ENCODE results near the gene PGM5.

Gene PGM5

GRCh38 chr9:68462105-68462775 is 105.8 kb downstream of the PGM5 start:
- H3K9me2 ChIP-seq (replicated peaks; ENCODE audit: insufficient read depth, low read length) = no peaks in the 10 kb centered on the region
- no peak overlapping the region for H3K4me2 ChIP-seq (ENCODE audit: low read depth, low read length)
- H3K9ac ChIP-seq (ENCODE audit: low read length) = no peak overlapping the region
- H3K27ac ChIP-seq (ENCODE audit: low read length) = no peak overlapping the region
- no peak overlapping the region for H3K4me3 ChIP-seq (ENCODE audit: low read length)
- no peaks in the 10 kb centered on the region for H3K36me3 ChIP-seq (replicated peaks; ENCODE audit: insufficient read depth, low read length)
- no peaks in the 10 kb centered on the region for H3K27me3 ChIP-seq (replicated peaks; ENCODE audit: insufficient read depth, low read length)
- no peak overlapping the region for H2AFZ ChIP-seq (ENCODE audit: low read length)
- no peaks in the 10 kb centered on the region for H4K20me1 ChIP-seq (ENCODE audit: insufficient read depth, low read length)
- no peaks in the 10 kb centered on the region for H3K4me1 ChIP-seq (ENCODE audit: low read length)
- TF ChIP-seq, protein P1, sequence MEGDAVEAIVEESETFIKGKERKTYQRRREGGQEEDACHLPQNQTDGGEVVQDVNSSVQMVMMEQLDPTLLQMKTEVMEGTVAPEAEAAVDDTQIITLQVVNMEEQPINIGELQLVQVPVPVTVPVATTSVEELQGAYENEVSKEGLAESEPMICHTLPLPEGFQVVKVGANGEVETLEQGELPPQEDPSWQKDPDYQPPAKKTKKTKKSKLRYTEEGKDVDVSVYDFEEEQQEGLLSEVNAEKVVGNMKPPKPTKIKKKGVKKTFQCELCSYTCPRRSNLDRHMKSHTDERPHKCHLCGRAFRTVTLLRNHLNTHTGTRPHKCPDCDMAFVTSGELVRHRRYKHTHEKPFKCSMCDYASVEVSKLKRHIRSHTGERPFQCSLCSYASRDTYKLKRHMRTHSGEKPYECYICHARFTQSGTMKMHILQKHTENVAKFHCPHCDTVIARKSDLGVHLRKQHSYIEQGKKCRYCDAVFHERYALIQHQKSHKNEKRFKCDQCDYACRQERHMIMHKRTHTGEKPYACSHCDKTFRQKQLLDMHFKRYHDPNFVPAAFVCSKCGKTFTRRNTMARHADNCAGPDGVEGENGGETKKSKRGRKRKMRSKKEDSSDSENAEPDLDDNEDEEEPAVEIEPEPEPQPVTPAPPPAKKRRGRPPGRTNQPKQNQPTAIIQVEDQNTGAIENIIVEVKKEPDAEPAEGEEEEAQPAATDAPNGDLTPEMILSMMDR (IDR thresholded peaks at IDR 0.05; ENCODE audit: low read length) = no peak
- TF ChIP-seq EZH2phosphoT487 (IDR thresholded peaks at IDR 0.05; ENCODE audit: low read length) (no peak), EZH2 (optimal IDR thresholded peaks at IDR 0.05; ENCODE audit: low read depth, low read length) (no peak)
- DNase-seq = no peak
- no peaks in the 10 kb centered on the region for H3F3A ChIP-seq (ENCODE audit: insufficient read depth, low read length)
- H3K79me2 ChIP-seq (ENCODE audit: low read length) = no peaks in the 10 kb centered on the region
- H3K9me3 ChIP-seq (replicated peaks; ENCODE audit: insufficient read depth, low read length) = no peaks in the 10 kb centered on the region

DNA sequence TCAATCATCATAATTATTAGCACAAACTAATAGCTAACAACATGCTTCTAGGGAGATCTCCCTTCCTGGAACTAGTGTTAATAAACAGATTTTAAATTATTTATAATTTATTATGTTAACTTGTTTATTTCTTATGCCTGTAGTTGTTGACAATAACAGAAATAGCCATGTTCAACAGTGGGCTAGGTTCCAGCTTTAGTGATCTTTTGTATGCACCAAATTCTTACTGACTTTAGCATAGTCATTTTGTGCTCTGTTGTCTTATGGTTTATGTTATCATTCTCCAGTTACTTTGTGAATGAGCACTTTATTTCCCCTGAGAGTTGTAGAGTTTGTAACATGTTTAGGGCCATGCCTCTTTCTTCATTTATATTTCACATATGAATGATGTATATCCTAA is 113.7 kb downstream of the PGM5 start:
- Histone ChIP-seq H3K27ac (ENCODE audit: low read length) (no peak overlapping the region), H2AFZ (ENCODE audit: low read length) (no peak overlapping the region), H3K27me3 (replicated peaks; ENCODE audit: insufficient read depth, low read length) (no peaks in the 10 kb centered on the region), H3F3A (ENCODE audit: insufficient read depth, low read length) (no peaks in the 10 kb centered on the region), H3K4me3 (ENCODE audit: low read length) (no peak overlapping the region), H4K20me1 (ENCODE audit: insufficient read depth, low read length) (no peaks in the 10 kb centered on the region), H3K79me2 (ENCODE audit: low read length) (no peaks in the 10 kb centered on the region), H3K9me3 (replicated peaks; ENCODE audit: insufficient read depth, low read length) (no peaks in the 10 kb centered on the region), H3K4me1 (ENCODE audit: low read length) (no peaks in the 10 kb centered on the region), H3K4me2 (ENCODE audit: low read depth, low read length) (no peak overlapping the region), H3K9me2 (replicated peaks; ENCODE audit: insufficient read depth, low read length) (no peaks in the 10 kb centered on the region), H3K9ac (ENCODE audit: low read length) (no peak overlapping the region), H3K36me3 (replicated peaks; ENCODE audit: insufficient read depth, low read length) (no peaks in the 10 kb centered on the region)
- no peak for DNase-seq
- no peak for TF ChIP-seq EZH2 (optimal IDR thresholded peaks at IDR 0.05; ENCODE audit: low read depth, low read length)
- TF ChIP-seq EZH2phosphoT487 (IDR thresholded peaks at IDR 0.05; ENCODE audit: low read length) = no peak
- TF ChIP-seq, protein P1 (IDR thresholded peaks at IDR 0.05; ENCODE audit: low read length) = no peak

- Histone ChIP-seq H3K4me3 (ENCODE audit: low read length) (no peak overlapping the region), H3K27ac (ENCODE audit: low read length) (no peak overlapping the region), H3F3A (ENCODE audit: insufficient read depth, low read length) (no peaks in the 10 kb centered on the region), H3K79me2 (ENCODE audit: low read length) (no peaks in the 10 kb centered on the region), H3K9me3 (replicated peaks; ENCODE audit: insufficient read depth, low read length) (no peaks in the 10 kb centered on the region), H3K4me1 (ENCODE audit: low read length) (no peaks in the 10 kb centered on the region), H2AFZ (ENCODE audit: low read length) (no peak overlapping the region), H3K27me3 (replicated peaks; ENCODE audit: insufficient read depth, low read length) (no peaks in the 10 kb centered on the region), H3K9me2 (replicated peaks; ENCODE audit: insufficient read depth, low read length) (no peaks in the 10 kb centered on the region), H4K20me1 (ENCODE audit: insufficient read depth, low read length) (no peaks in the 10 kb centered on the region), H3K9ac (ENCODE audit: low read length) (no peak overlapping the region), H3K4me2 (ENCODE audit: low read depth, low read length) (no peak overlapping the region), H3K36me3 (replicated peaks; ENCODE audit: insufficient read depth, low read length) (no peaks in the 10 kb centered on the region)
- TF ChIP-seq EZH2 (optimal IDR thresholded peaks at IDR 0.05; ENCODE audit: low read depth, low read length) (no peak), EZH2phosphoT487 (IDR thresholded peaks at IDR 0.05; ENCODE audit: low read length) (no peak)
- TF ChIP-seq, protein P1 (IDR thresholded peaks at IDR 0.05; ENCODE audit: low read length) = no peak
- no peak for DNase-seq
Measured at GRCh38 chr9:68470634-68471033, 114.2 kb downstream of the PGM5 start.

Data from MM.1S (cell line).